GM12878 (cell line): Measurements from ENCODE around the gene CHMP1B.

Source experiments
- CTCF ChIP-seq, 3 experiments: IDR thresholded peaks in 2 of 3; conservative IDR thresholded peaks in 1 of 3; 2 replicates each; pipeline ENCODE4 v1.5.1; 2011; ENCODE audit warnings: low read depth in 3 of 3, low read length in 3 of 3, mild to moderate bottlenecking in 3 of 3, control low read depth in 2 of 3, moderate library complexity in 2 of 3, inconsistent platforms in 1 of 3, mixed read lengths in 1 of 3; ENCODE audit not compliant: control insufficient read depth in 2 of 3, insufficient read depth in 1 of 3; ENCODE audit errors: extremely low read depth in 1 of 3
- ETV6 ChIP-seq, 2 experiments: fragments of 450-650 bp in 1 of 2; IDR thresholded peaks in 1 of 2; conservative IDR thresholded peaks in 1 of 2; 2 replicates each; pipeline ENCODE4 v1.6.1; 2014; ENCODE audit warnings: antibody characterized with exemption in 1 of 2, borderline replicate concordance in 1 of 2, low read depth in 1 of 2, mild to moderate bottlenecking in 1 of 2, moderate library complexity in 1 of 2
- FOS ChIP-seq: IDR thresholded peaks from 3 replicates; pipeline ENCODE4 v1.6.1; 2011; ENCODE audit warnings: borderline replicate concordance; ENCODE audit not compliant: insufficient read length; ENCODE audit errors: extremely low read depth
- TF ChIP-seq, protein P1 (sequence below): IDR thresholded peaks from 2 replicates; pipeline ENCODE4 v1.6.1; 2012; ENCODE audit warnings: mild to moderate bottlenecking, low read depth, low read length
- TF ChIP-seq, protein P2 (sequence below): IDR thresholded peaks from 2 replicates; pipeline ENCODE4 v1.6.1; 2012; ENCODE audit warnings: low read depth, low read length, improper control_type of control experiment

GRCh38 chr18:11842562-11842961 lies 8.7 kb upstream of the CHMP1B start:
- TF ChIP-seq ETV6 (conservative IDR thresholded peaks at IDR 0.05 in 1 of 2, IDR thresholded peaks at IDR 0.05 in 1 of 2; ENCODE audit: borderline replicate concordance in 1 of 2, low read depth in 1 of 2) (no peak), FOS (no peak), CTCF (IDR thresholded peaks at IDR 0.05 in 2 of 3, conservative IDR thresholded peaks at IDR 0.05 in 1 of 3; ENCODE audit: control insufficient read depth in 2 of 3, extremely low read depth in 1 of 3, insufficient read depth in 1 of 3, low read depth in 3 of 3, low read length in 3 of 3) (no peak)
- TF ChIP-seq, protein P1, sequence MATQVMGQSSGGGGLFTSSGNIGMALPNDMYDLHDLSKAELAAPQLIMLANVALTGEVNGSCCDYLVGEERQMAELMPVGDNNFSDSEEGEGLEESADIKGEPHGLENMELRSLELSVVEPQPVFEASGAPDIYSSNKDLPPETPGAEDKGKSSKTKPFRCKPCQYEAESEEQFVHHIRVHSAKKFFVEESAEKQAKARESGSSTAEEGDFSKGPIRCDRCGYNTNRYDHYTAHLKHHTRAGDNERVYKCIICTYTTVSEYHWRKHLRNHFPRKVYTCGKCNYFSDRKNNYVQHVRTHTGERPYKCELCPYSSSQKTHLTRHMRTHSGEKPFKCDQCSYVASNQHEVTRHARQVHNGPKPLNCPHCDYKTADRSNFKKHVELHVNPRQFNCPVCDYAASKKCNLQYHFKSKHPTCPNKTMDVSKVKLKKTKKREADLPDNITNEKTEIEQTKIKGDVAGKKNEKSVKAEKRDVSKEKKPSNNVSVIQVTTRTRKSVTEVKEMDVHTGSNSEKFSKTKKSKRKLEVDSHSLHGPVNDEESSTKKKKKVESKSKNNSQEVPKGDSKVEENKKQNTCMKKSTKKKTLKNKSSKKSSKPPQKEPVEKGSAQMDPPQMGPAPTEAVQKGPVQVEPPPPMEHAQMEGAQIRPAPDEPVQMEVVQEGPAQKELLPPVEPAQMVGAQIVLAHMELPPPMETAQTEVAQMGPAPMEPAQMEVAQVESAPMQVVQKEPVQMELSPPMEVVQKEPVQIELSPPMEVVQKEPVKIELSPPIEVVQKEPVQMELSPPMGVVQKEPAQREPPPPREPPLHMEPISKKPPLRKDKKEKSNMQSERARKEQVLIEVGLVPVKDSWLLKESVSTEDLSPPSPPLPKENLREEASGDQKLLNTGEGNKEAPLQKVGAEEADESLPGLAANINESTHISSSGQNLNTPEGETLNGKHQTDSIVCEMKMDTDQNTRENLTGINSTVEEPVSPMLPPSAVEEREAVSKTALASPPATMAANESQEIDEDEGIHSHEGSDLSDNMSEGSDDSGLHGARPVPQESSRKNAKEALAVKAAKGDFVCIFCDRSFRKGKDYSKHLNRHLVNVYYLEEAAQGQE: no peak
- TF ChIP-seq, protein P2, sequence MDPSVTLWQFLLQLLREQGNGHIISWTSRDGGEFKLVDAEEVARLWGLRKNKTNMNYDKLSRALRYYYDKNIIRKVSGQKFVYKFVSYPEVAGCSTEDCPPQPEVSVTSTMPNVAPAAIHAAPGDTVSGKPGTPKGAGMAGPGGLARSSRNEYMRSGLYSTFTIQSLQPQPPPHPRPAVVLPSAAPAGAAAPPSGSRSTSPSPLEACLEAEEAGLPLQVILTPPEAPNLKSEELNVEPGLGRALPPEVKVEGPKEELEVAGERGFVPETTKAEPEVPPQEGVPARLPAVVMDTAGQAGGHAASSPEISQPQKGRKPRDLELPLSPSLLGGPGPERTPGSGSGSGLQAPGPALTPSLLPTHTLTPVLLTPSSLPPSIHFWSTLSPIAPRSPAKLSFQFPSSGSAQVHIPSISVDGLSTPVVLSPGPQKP: no peak
